AG04449 (cell line): Measurements from ENCODE around the gene GABRB3.

Experiments
- CTCF ChIA-PET: fragments of 350-600 bp; formaldehyde crosslinking; extraction: SDS; loops from one replicate; lab custom pipeline; 2021; ENCODE audit warnings: antibody characterized with exemption; lab: Yijun Ruan, JAX
- POLR2A ChIA-PET: fragments of 400-600, 350-600 bp; formaldehyde crosslinking; extraction: SDS; loops from one replicate; lab custom pipeline; 2020; ENCODE audit warnings: antibody characterized with exemption, inconsistent platforms; lab: Yijun Ruan, JAX
- DNase-seq: peaks from one replicate; pipeline ENCODE4 v3.0.0-alpha.2; 2010; ENCODE audit warnings: low read depth, low spot score
- H3K4me3 ChIP-seq: 2 replicates; pipeline ENCODE4 v1.5.1; 2011; ENCODE audit warnings: low read depth, mild to moderate bottlenecking, control low read depth, low read length
- TF ChIP-seq, protein P1 (sequence below): IDR thresholded peaks from one replicate; pipeline ENCODE4 v1.5.1; 2011; ENCODE audit warnings: mild to moderate bottlenecking, moderate library complexity, low read length, control low read depth, inconsistent platforms; ENCODE audit not compliant: insufficient read depth; ENCODE audit errors: missing control alignments

Gene GABRB3

GRCh38 chr15:26504009-26504408 lies 268.9 kb downstream of the GABRB3 start:
- ChIA-PET CTCF (no interaction called here), POLR2A (no interaction called here)
- TF ChIP-seq, protein P1, sequence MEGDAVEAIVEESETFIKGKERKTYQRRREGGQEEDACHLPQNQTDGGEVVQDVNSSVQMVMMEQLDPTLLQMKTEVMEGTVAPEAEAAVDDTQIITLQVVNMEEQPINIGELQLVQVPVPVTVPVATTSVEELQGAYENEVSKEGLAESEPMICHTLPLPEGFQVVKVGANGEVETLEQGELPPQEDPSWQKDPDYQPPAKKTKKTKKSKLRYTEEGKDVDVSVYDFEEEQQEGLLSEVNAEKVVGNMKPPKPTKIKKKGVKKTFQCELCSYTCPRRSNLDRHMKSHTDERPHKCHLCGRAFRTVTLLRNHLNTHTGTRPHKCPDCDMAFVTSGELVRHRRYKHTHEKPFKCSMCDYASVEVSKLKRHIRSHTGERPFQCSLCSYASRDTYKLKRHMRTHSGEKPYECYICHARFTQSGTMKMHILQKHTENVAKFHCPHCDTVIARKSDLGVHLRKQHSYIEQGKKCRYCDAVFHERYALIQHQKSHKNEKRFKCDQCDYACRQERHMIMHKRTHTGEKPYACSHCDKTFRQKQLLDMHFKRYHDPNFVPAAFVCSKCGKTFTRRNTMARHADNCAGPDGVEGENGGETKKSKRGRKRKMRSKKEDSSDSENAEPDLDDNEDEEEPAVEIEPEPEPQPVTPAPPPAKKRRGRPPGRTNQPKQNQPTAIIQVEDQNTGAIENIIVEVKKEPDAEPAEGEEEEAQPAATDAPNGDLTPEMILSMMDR, result no peak
- H3K4me3 ChIP-seq, result no peak overlapping the region
- no peak for DNase-seq
